K562 (cell line): ENCODE results near the gene LMNTD2. TPM values are rescaled to one million over a fixed set of nuclear protein-coding genes. Genes with fewer than 3 reads are reported as not detected.
A peak's percentile ranks its signal among the peaks of the same experiment; 100 is the strongest.

ENCODE experiments used
- ATAC-seq: fragments of 200-7000 bp; cut with Tn5 transposase; 3 replicates; pipeline ENCODE4 v1.9.1; 2020; ENCODE audit warnings: moderate library complexity
- BruUV-seq: library from RNA; stranded (reverse); fragments of 400-500 nt; replicated peaks from 2 replicates; lab custom pipeline; 2021; lab: Mats Ljungman, UMichigan
- CTCF ChIA-PET: fragments of 300-600 bp; formaldehyde crosslinking; extraction: SDS; loops from one replicate; lab custom pipeline; 2021; ENCODE audit warnings: low intra/inter-chr PET ratio; lab: Yijun Ruan, JAX
- POLR2A ChIA-PET: fragments of 300-600, 350-650 bp; sonication (Branson Sonifier 250); formaldehyde crosslinking; extraction: SDS; loops from one replicate; lab custom pipeline; 2021; ENCODE audit warnings: antibody characterized with exemption, inconsistent platforms; lab: Yijun Ruan, JAX
- DNase-seq, 4 experiments: peaks; one replicate each; pipeline versions ENCODE4 v3.0.0 to v3.0.0-alpha.2; 2011 to 2018; ENCODE audit warnings: low spot score in 3 of 4, mixed read lengths in 3 of 4; ENCODE audit errors: extremely low read depth in 1 of 4
- FAIRE-seq: peaks from 2 replicates; lab custom pipeline; 2011; peaks lifted over from hg19 to GRCh38; lab: Jason Lieb, UNC
- H2AFZ ChIP-seq: 2 replicates; pipeline ENCODE4 v1.6.0; 2011; ENCODE audit warnings: low read depth, low read length, control low read depth, inconsistent platforms
- H3K27ac ChIP-seq: fragments of 200-600 bp; 3 replicates; pipeline ENCODE4 v1.8.0; 2011; ENCODE audit warnings: low read depth, mild to moderate bottlenecking, control low read depth, inconsistent platforms, low read length, moderate library complexity, mixed read lengths; ENCODE audit errors: extremely low read depth
- H3K27me3 ChIP-seq, 2 experiments: fragments of 300-600 bp in 1 of 2; 2 replicates in 1 of 2; 3 replicates in 1 of 2; pipeline versions ENCODE4 v1.6.0 to v1.8.0; 2011; ENCODE audit warnings: inconsistent platforms in 2 of 2, low read length in 2 of 2, mild to moderate bottlenecking in 1 of 2, mixed read lengths in 1 of 2, moderate library complexity in 1 of 2; ENCODE audit not compliant: control insufficient read depth in 2 of 2, insufficient read depth in 2 of 2
- H3K36me3 ChIP-seq: fragments of 300-600 bp; 3 replicates; pipeline ENCODE4 v1.8.0; 2011; ENCODE audit warnings: mild to moderate bottlenecking, low read length, inconsistent platforms; ENCODE audit not compliant: control insufficient read depth, insufficient read depth
- H3K4me1 ChIP-seq, 2 experiments: fragments of 200-600 bp in 1 of 2; replicated peaks in 1 of 2; 2 replicates in 1 of 2; 3 replicates in 1 of 2; pipeline versions ENCODE4 v1.5.1 to v1.8.0; 2011; ENCODE audit warnings: inconsistent platforms in 2 of 2, low read length in 2 of 2, mild to moderate bottlenecking in 1 of 2, mixed read lengths in 1 of 2, moderate library complexity in 1 of 2; ENCODE audit not compliant: control insufficient read depth in 2 of 2, insufficient read depth in 2 of 2
- H3K4me2 ChIP-seq: 2 replicates; pipeline ENCODE4 v1.6.1; 2011; ENCODE audit warnings: low read length, control low read depth, inconsistent platforms, mixed read lengths; ENCODE audit not compliant: insufficient read depth
- H3K4me3 ChIP-seq: fragments of 200-600 bp; sonication (generic), shearing (Covaris generic); 2 replicates; pipeline ENCODE4 v1.5.1; 2016; ENCODE audit warnings: control low read depth, inconsistent platforms
- H3K79me2 ChIP-seq: fragments of 200-600 bp; 3 replicates; pipeline ENCODE4 v1.8.0; 2011; ENCODE audit warnings: low read length, inconsistent platforms; ENCODE audit not compliant: control insufficient read depth, insufficient read depth
- H3K9ac ChIP-seq, 2 experiments: 2 replicates each; pipeline versions ENCODE4 v1.6.0 to v1.6.1; 2011; ENCODE audit warnings: low read depth in 2 of 2, low read length in 2 of 2, control low read depth in 1 of 2, inconsistent platforms in 1 of 2, mild to moderate bottlenecking in 1 of 2, mixed read lengths in 1 of 2; ENCODE audit not compliant: insufficient read depth in 1 of 2
- H3K9me1 ChIP-seq: one replicate; pipeline ENCODE4 v1.6.0; 2011; ENCODE audit warnings: inconsistent platforms, mild to moderate bottlenecking, low read length, moderate library complexity; ENCODE audit not compliant: control insufficient read depth, insufficient read depth
- H3K9me3 ChIP-seq: replicated peaks from 2 replicates; pipeline ENCODE4 v1.5.1; 2011; ENCODE audit warnings: low read depth, low read length, inconsistent platforms; ENCODE audit not compliant: control insufficient read depth, insufficient read depth
- H4K20me1 ChIP-seq: replicated peaks from 2 replicates; pipeline ENCODE4 v1.6.1; 2011; ENCODE audit warnings: low read length, inconsistent platforms, mixed read lengths; ENCODE audit not compliant: control insufficient read depth, insufficient read depth
- ETV1 ChIP-seq: fragments of 450-650 bp; conservative IDR thresholded peaks from 2 replicates; pipeline ENCODE4 v1.6.1; 2016; ENCODE audit warnings: missing genetic modification characterization, control low read depth, low read depth, missing compliant biosample characterization
- KAT2B ChIP-seq: IDR thresholded peaks from one replicate; pipeline ENCODE4 v1.6.1; 2012; ENCODE audit warnings: low read depth, mild to moderate bottlenecking, control low read depth, inconsistent platforms, low read length, moderate library complexity
- MXD1 ChIP-seq: fragments of 250-450 bp; sonication (Bioruptor Pico); IDR thresholded peaks from 2 replicates; pipeline ENCODE4 v1.8.0; 2021; ENCODE audit warnings: borderline replicate concordance, mild to moderate bottlenecking, moderate library complexity; ENCODE audit not compliant: poor library complexity, severe bottlenecking
- POLR2AphosphoS2 ChIP-seq: IDR thresholded peaks from 2 replicates; pipeline ENCODE4 v1.6.1; 2012; ENCODE audit warnings: low read length, improper control_type of control experiment
- POLR2G ChIP-seq: fragments of 200-400 bp; formaldehyde crosslinking; IDR thresholded peaks from 2 replicates; pipeline ENCODE4 v1.6.1; 2017; ENCODE audit warnings: low read depth, mild to moderate bottlenecking, antibody characterized with exemption, low read length, moderate library complexity
- RBBP5 ChIP-seq: fragments of 200-600 bp; sonication (generic); IDR thresholded peaks from 2 replicates; pipeline ENCODE4 v1.6.1; 2012; ENCODE audit warnings: borderline replicate concordance, mild to moderate bottlenecking, low read length, control low read depth, inconsistent platforms; ENCODE audit not compliant: insufficient read depth, poor library complexity, severe bottlenecking
- ZC3H8 ChIP-seq: fragments of 450-650 bp; IDR thresholded peaks from 2 replicates; pipeline ENCODE4 v1.6.1; 2017
- ZKSCAN3 ChIP-seq: fragments of 250-450 bp; sonication (Bioruptor Pico); IDR thresholded peaks from 2 replicates; pipeline ENCODE4 v1.4.0; 2020
- ZNF639 ChIP-seq, 2 experiments: fragments of 200-800 bp in 1 of 2; sonication (Bioruptor generic) in 1 of 2; sonication (generic) in 1 of 2; formaldehyde crosslinking in 1 of 2; IDR thresholded peaks in 1 of 2; conservative IDR thresholded peaks in 1 of 2; 2 replicates each; pipeline versions ENCODE4 v1.5.0 to v1.6.1; 2016 to 2020; ENCODE audit warnings: missing compliant biosample characterization in 1 of 2, missing genetic modification characterization in 1 of 2, missing genetic modification reagents in 1 of 2
- ZNF644 ChIP-seq: fragments of 200-800 bp; sonication (Bioruptor generic); IDR thresholded peaks from 2 replicates; pipeline ENCODE4 v1.6.1; 2016; ENCODE audit warnings: low read depth, missing genetic modification characterization, missing compliant biosample characterization
- WGBS: fragments of 100-300 bp; shearing (Covaris generic); methylation state at CpG from one replicate; pipeline ENCODE4 v1.1.6; 2016; ENCODE audit warnings: low coverage, mixed read lengths; ENCODE audit not compliant: insufficient coverage; ENCODE audit errors: missing lambda C conversion rate; 5-methylcytosine and 5-hydroxymethylcytosine counted together
- in situ Hi-C: fragments of 300-500 bp; cut with MboI; formaldehyde crosslinking; loops from 4 replicates; pipeline ENCODE4 v1.15.0; 2018; ENCODE audit warnings: inconsistent platforms, mixed read lengths
- intact Hi-C: fragments of 100-400 bp; cut with micrococcal nuclease; formaldehyde crosslinking; loops from 2 replicates; pipeline ENCODE4 v1.14.2; 2022
- polyA plus RNA-seq, 8 experiments: library from polyadenylated mRNA; depleted of rRNA in 4 of 8; stranded (reverse) in 5 of 8; unstranded in 3 of 8; fragments of >200 nt; fragmentation: Nextera tagmentation in 2 of 8; fragmentation: Illumina TruSeq in 1 of 8; extraction: Ambion mirVana in 2 of 8; extraction: Trizol in 1 of 8; gene quantifications; 2 replicates each; pipeline versions ENCODE4 v1.2.1 to v1.2.3, GENCODE V29; 2011 to 2014; ENCODE audit warnings: inconsistent platforms in 1 of 8, missing spikeins in 1 of 8
- total RNA-seq, 7 experiments: library from RNA; depleted of rRNA in 6 of 7; stranded (reverse); fragments of >200 nt in 6 of 7; fragmentation: Illumina TruSeq in 2 of 7; extraction: Trizol in 2 of 7; gene quantifications; 2 replicates each; pipeline versions ENCODE4 v1.2.1 to v1.2.3, GENCODE V29; 2011 to 2021; ENCODE audit warnings: low replicate concordance in 1 of 7

Gene LMNTD2
- total and polyA plus RNA-seq, 9 of the 15 experiments (the other 6 are each of a cell fraction or from before 2014, with no cell fraction given): 0.48 to 4.2 (median 1.5) TPM; not detected in 3

- no peak for DNase-seq
- H3K9ac ChIP-seq: peak overlapping the region in 1 of 2 experiments; percentile 64; a peak in 2 of 4 replicates
- H3K27me3 ChIP-seq: no peaks in the 10 kb centered on the region
- H3K4me2 ChIP-seq: no peak overlapping the region
- ChIA-PET CTCF (no interaction called here), POLR2A (interaction anchor here (0.5 kb wide), 1 partner anchor 258 kb away, joined by 3 read pairs; no protein-coding TSS in a partner anchor)
- no peaks in the 10 kb centered on the region for H4K20me1 ChIP-seq
- in situ Hi-C loops (no loop called here), intact Hi-C loops (no loop called here)
- 73% methylated on average over 10 of the region's 11 CpGs for WGBS
- no peak overlapping the region for H3K4me3 ChIP-seq
- no peaks in the 10 kb centered on the region for H3K9me3 ChIP-seq
- peaks cover 0 to 46% of the 10 kb centered on the region in 2 experiments; a peak in 2 of 5 replicates for H3K4me1 ChIP-seq
- no peaks in the 10 kb centered on the region for H3K79me2 ChIP-seq
- no peak for ATAC-seq
- BruUV-seq: no TSS peak
- H3K27ac ChIP-seq: no peak overlapping the region
- no peaks in the 10 kb centered on the region for H3K36me3 ChIP-seq
- FAIRE-seq: no peak
- no peaks in the 10 kb centered on the region for H3K9me1 ChIP-seq
- no peak overlapping the region for H2AFZ ChIP-seq
- TF ChIP-seq POLR2AphosphoS2 (no peak), POLR2G (0 out of 2 replicates have a peak, but pooled peaks have one; percentile 19)
- TF ChIP-seq, all 486 proteins: peak for 1
Measured at GRCh38 chr11:545171-545570, 15.4 kb downstream of the LMNTD2 start.

- H3K9me3 ChIP-seq: no peaks in the 10 kb centered on the region
- H3K36me3 ChIP-seq: no peaks in the 10 kb centered on the region
- H4K20me1 ChIP-seq: no peaks in the 10 kb centered on the region
- in situ Hi-C loops: no loop called here
- intact Hi-C loops: no loop called here
- H3K4me3 ChIP-seq: no peak overlapping the region
- ChIA-PET POLR2A (no interaction called here), CTCF (no interaction called here)
- no peak for FAIRE-seq
- no peak for ATAC-seq
- H3K79me2 ChIP-seq: no peaks in the 10 kb centered on the region
- no TSS peak for BruUV-seq
- H2AFZ ChIP-seq: no peak overlapping the region
- no peak overlapping the region for H3K27ac ChIP-seq
- no peaks in the 10 kb centered on the region for H3K9me1 ChIP-seq
- TF ChIP-seq RBBP5 (no peak), ZNF639 (CRISPR knock-in tag; conservative IDR thresholded peaks at IDR 0.05 in 1 of 2, IDR thresholded peaks at IDR 0.05 in 1 of 2) (no peak), ZNF644 (no peak), MXD1 (CRISPR knock-in tag) (no peak), ETV1 (tag) (no peak), ZKSCAN3 (CRISPR knock-in tag) (no peak), ZC3H8 (no peak), KAT2B (no peak)
- H3K9ac ChIP-seq: peak overlapping the region in 1 of 2 experiments; percentile 64; a peak in 2 of 4 replicates
- no peaks in the 10 kb centered on the region for H3K27me3 ChIP-seq
- peaks cover 0 to 46% of the 10 kb centered on the region in 2 experiments; a peak in 2 of 5 replicates for H3K4me1 ChIP-seq
- 33% methylated on average over 4 of the region's 5 CpGs for WGBS
- DNase-seq: no peak
- H3K4me2 ChIP-seq: no peak overlapping the region
Measured at GRCh38 chr11:544817-545166, 15.7 kb downstream of the LMNTD2 start.
